Testis (tissue), 2 donors: ENCODE results near the gene GRAMD1A.

Source experiments
- CTCF ChIP-seq, 3 experiments: fragments of 450-650 bp in 2 of 3; fragments of 200-600 bp in 1 of 3; sonication (generic) in 1 of 3; IDR thresholded peaks; one replicate each; pipeline ENCODE4 v1.5.1; 2016 to 2019; ENCODE audit warnings: antibody characterized with exemption in 3 of 3, mild to moderate bottlenecking in 2 of 3, moderate library complexity in 1 of 3
- POLR2A ChIP-seq: fragments of 450-650 bp; IDR thresholded peaks from one replicate; pipeline ENCODE4 v1.6.1; 2017; ENCODE audit warnings: antibody characterized with exemption, mild to moderate bottlenecking, moderate library complexity

GRCh38 chr19:35058370-35058769 lies 58.2 kb downstream of the GRAMD1A start:
- TF ChIP-seq CTCF (IDR thresholded peaks at IDR 0.05) (no peak), POLR2A (no peak)
